OCI-LY1 (cell line): Measurements from ENCODE around the gene FRMD3.

Source experiments
- EZH2 ChIP-seq: fragments of 200-600 bp; sonication (generic), shearing (Covaris generic); IDR thresholded peaks from 2 replicates; pipeline ENCODE4 v1.8.0; 2017; ENCODE audit warnings: borderline replicate concordance, mixed run types, mild to moderate bottlenecking, antibody characterized with exemption, low read length, moderate library complexity, mixed read lengths
- TF ChIP-seq, protein P1 (sequence below): fragments of 200-600 bp; sonication (generic), shearing (Covaris generic); IDR thresholded peaks from 2 replicates; pipeline ENCODE4 v1.5.1; 2017; ENCODE audit warnings: mild to moderate bottlenecking, antibody characterized with exemption, low read length, moderate library complexity, mixed read lengths

DNA sequence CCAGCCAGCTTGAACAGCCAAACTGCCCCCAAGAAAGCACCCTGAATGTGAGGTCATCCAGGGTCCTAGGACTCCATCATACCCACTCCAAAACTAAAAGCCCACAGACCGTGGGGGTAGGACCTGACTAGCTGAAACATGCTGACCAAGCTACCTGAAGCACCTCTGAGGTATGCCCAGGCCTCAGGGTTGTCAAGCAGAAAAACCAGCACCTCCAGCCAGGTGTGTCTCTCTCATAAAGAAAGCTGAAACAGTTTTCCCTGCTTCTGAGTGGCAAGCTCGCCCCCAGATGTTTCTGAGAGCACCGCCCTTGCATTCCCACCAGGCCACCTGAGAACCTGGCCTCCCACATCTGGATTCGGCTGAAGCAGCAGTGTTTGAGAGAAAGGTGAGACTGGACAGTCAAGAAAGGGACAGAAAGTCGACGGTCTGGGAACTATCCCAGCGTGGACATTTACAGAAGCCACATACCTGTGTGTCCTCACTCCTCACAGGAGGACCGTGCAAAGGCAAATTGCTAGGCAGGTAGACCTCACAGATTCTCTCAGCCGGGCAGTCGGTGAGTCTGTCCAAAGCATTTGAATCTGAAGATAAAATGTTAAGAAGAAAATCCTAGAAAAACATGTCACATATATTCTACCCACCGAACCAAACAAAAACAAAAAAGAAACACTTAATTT is 319.6 kb downstream of the FRMD3 start:
- TF ChIP-seq, protein P1, sequence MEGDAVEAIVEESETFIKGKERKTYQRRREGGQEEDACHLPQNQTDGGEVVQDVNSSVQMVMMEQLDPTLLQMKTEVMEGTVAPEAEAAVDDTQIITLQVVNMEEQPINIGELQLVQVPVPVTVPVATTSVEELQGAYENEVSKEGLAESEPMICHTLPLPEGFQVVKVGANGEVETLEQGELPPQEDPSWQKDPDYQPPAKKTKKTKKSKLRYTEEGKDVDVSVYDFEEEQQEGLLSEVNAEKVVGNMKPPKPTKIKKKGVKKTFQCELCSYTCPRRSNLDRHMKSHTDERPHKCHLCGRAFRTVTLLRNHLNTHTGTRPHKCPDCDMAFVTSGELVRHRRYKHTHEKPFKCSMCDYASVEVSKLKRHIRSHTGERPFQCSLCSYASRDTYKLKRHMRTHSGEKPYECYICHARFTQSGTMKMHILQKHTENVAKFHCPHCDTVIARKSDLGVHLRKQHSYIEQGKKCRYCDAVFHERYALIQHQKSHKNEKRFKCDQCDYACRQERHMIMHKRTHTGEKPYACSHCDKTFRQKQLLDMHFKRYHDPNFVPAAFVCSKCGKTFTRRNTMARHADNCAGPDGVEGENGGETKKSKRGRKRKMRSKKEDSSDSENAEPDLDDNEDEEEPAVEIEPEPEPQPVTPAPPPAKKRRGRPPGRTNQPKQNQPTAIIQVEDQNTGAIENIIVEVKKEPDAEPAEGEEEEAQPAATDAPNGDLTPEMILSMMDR = no peak
- no peak for TF ChIP-seq EZH2
